HL-60 (cell line): ENCODE data around the gene CHD1.

Experiments used
- POLR2AphosphoS5 ChIP-seq: IDR thresholded peaks from 2 replicates; pipeline ENCODE4 v1.6.1; 2012; ENCODE audit warnings: low read depth
- SPI1 ChIP-seq: IDR thresholded peaks from 2 replicates; pipeline ENCODE4 v1.6.1; 2012; ENCODE audit warnings: low read depth, mild to moderate bottlenecking, borderline replicate concordance
- TF ChIP-seq, protein P1 (sequence below): IDR thresholded peaks from one replicate; pipeline ENCODE4 v1.5.1; 2011; ENCODE audit warnings: low read length, control low read depth, inconsistent platforms; ENCODE audit not compliant: insufficient read depth
- TF ChIP-seq, protein P2 (sequence below): IDR thresholded peaks from 2 replicates; pipeline ENCODE4 v1.6.1; 2012; ENCODE audit warnings: low read depth; ENCODE audit not compliant: insufficient replicate concordance

DNA sequence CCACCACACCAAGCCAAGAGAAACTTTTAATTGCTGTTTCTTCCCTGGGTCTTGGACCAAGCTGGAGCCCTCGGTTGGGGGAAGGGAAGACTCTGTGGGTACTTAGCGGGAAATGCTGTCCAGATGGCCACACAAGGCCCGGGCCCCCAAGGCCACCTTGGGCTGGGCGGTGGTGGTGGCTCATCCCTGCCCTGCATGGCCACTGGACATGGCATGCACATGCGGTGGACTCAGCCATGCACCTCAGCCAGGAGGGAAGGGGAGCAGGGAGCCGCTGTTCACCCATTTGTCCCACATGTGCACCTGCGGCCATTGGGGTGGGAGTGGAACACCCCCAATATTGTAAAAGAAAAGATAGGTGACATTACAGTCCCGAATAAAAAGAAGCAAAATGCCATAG lies 82.9 kb downstream of the CHD1 start:
- TF ChIP-seq, protein P1, sequence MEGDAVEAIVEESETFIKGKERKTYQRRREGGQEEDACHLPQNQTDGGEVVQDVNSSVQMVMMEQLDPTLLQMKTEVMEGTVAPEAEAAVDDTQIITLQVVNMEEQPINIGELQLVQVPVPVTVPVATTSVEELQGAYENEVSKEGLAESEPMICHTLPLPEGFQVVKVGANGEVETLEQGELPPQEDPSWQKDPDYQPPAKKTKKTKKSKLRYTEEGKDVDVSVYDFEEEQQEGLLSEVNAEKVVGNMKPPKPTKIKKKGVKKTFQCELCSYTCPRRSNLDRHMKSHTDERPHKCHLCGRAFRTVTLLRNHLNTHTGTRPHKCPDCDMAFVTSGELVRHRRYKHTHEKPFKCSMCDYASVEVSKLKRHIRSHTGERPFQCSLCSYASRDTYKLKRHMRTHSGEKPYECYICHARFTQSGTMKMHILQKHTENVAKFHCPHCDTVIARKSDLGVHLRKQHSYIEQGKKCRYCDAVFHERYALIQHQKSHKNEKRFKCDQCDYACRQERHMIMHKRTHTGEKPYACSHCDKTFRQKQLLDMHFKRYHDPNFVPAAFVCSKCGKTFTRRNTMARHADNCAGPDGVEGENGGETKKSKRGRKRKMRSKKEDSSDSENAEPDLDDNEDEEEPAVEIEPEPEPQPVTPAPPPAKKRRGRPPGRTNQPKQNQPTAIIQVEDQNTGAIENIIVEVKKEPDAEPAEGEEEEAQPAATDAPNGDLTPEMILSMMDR = no peak
- TF ChIP-seq POLR2AphosphoS5 (no peak), SPI1 (no peak)
- TF ChIP-seq, protein P2, sequence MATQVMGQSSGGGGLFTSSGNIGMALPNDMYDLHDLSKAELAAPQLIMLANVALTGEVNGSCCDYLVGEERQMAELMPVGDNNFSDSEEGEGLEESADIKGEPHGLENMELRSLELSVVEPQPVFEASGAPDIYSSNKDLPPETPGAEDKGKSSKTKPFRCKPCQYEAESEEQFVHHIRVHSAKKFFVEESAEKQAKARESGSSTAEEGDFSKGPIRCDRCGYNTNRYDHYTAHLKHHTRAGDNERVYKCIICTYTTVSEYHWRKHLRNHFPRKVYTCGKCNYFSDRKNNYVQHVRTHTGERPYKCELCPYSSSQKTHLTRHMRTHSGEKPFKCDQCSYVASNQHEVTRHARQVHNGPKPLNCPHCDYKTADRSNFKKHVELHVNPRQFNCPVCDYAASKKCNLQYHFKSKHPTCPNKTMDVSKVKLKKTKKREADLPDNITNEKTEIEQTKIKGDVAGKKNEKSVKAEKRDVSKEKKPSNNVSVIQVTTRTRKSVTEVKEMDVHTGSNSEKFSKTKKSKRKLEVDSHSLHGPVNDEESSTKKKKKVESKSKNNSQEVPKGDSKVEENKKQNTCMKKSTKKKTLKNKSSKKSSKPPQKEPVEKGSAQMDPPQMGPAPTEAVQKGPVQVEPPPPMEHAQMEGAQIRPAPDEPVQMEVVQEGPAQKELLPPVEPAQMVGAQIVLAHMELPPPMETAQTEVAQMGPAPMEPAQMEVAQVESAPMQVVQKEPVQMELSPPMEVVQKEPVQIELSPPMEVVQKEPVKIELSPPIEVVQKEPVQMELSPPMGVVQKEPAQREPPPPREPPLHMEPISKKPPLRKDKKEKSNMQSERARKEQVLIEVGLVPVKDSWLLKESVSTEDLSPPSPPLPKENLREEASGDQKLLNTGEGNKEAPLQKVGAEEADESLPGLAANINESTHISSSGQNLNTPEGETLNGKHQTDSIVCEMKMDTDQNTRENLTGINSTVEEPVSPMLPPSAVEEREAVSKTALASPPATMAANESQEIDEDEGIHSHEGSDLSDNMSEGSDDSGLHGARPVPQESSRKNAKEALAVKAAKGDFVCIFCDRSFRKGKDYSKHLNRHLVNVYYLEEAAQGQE = no peak
